DND-41 (cell line): ENCODE results near the gene ARHGEF16.

ENCODE experiments used
- CTCF ChIP-seq: IDR thresholded peaks from 2 replicates; pipeline ENCODE4 v1.5.1; 2012; ENCODE audit warnings: borderline replicate concordance, low read length, moderate library complexity, mild to moderate bottlenecking; ENCODE audit not compliant: poor library complexity, severe bottlenecking; ENCODE audit errors: extremely low read depth
- EZH2 ChIP-seq: IDR thresholded peaks from 3 replicates; pipeline ENCODE4 v1.6.1; 2012; ENCODE audit warnings: borderline replicate concordance, low read depth, mild to moderate bottlenecking, moderate library complexity, low read length, inconsistent platforms; ENCODE audit not compliant: severe bottlenecking

GRCh38 chr1:3469104-3469848 is 14.8 kb downstream of the ARHGEF16 start:
- no peak for TF ChIP-seq CTCF
- no peak for TF ChIP-seq EZH2
